Measurements from ENCODE around the gene COX6A2. TPM values are rescaled to one million over a fixed set of nuclear protein-coding genes. Genes with fewer than 3 reads are reported as not detected.

The COX6A2 gene
- total RNA-seq, 2 experiments from 2014 or later = not detected

- Histone ChIP-seq H4K20me1 (ENCODE audit: insufficient read depth, low read length) (no peaks in the 10 kb centered on the region), H3K4me1 (ENCODE audit: insufficient read depth, low read length, poor library complexity, severe bottlenecking) (no peaks in the 10 kb centered on the region), H3K9me3 (ENCODE audit: low read length) (no peaks in the 10 kb centered on the region), H2AFZ (ENCODE audit: low read length) (no peak overlapping the region), H3K4me3 (ENCODE audit: low read depth, low read length, poor library complexity, severe bottlenecking) (no peak overlapping the region), H3K4me2 (ENCODE audit: low read length) (no peak overlapping the region), H3K36me3 (ENCODE audit: insufficient read depth, low read length) (no peaks in the 10 kb centered on the region), H3K27ac (ENCODE audit: low read depth, low read length, poor library complexity, severe bottlenecking) (no peak overlapping the region), H3K9me2 (ENCODE audit: insufficient read depth, low read length) (no peaks in the 10 kb centered on the region), H3K79me2 (ENCODE audit: insufficient read depth, low read depth, low read length) (no peaks in the 10 kb centered on the region)
- no peak for DNase-seq (ENCODE audit: low spot score)
- POLR2A ChIA-PET = no interaction called here
- no TSS peak for BruUV-seq (replicated peaks)
- TF ChIP-seq, protein P1, sequence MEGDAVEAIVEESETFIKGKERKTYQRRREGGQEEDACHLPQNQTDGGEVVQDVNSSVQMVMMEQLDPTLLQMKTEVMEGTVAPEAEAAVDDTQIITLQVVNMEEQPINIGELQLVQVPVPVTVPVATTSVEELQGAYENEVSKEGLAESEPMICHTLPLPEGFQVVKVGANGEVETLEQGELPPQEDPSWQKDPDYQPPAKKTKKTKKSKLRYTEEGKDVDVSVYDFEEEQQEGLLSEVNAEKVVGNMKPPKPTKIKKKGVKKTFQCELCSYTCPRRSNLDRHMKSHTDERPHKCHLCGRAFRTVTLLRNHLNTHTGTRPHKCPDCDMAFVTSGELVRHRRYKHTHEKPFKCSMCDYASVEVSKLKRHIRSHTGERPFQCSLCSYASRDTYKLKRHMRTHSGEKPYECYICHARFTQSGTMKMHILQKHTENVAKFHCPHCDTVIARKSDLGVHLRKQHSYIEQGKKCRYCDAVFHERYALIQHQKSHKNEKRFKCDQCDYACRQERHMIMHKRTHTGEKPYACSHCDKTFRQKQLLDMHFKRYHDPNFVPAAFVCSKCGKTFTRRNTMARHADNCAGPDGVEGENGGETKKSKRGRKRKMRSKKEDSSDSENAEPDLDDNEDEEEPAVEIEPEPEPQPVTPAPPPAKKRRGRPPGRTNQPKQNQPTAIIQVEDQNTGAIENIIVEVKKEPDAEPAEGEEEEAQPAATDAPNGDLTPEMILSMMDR (conservative IDR thresholded peaks at IDR 0.05; ENCODE audit: low read length) = no peak
- no peak for TF ChIP-seq EZH2phosphoT487 (IDR thresholded peaks at IDR 0.05; ENCODE audit: borderline replicate concordance, low read depth, low read length)
- intact Hi-C loops (cut with micrococcal nuclease; ENCODE audit: unreplicated experiment) = no loop called here
- CTCF ChIA-PET (ENCODE audit: unreplicated experiment) = no interaction called here
These were observed 11.8 kb downstream of the COX6A2 start for GRCh38 chr16:31416371-31416770.

DNA sequence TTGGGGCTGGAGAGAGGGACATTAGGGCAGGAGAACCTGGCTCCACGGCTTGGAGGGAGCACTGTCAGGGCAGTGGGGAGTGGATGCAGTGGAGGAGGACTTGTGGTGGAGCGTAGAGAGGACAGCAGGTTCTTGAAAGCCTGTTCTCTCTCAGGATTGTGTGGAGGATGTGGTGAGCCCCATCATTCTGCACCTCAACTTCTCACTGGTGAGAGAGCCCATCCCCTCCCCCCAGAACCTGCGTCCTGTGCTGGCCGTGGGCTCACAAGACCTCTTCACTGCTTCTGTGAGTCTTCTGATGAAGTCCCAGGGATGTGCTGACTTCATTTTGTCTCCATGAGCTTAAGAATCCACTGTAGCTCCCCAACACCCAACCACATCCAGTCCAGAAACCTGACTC is 13.5 kb downstream of the COX6A2 start:
- no peaks in the 10 kb centered on the region for H3K79me2 ChIP-seq (ENCODE audit: insufficient read depth, low read depth, low read length)
- no peaks in the 10 kb centered on the region for H3K9me2 ChIP-seq (ENCODE audit: insufficient read depth, low read length)
- no peak for DNase-seq (ENCODE audit: low spot score)
- H3K4me2 ChIP-seq (ENCODE audit: low read length) = no peak overlapping the region
- H4K20me1 ChIP-seq (ENCODE audit: insufficient read depth, low read length) = no peaks in the 10 kb centered on the region
- POLR2A ChIA-PET = interaction anchor here (0.6 kb wide), 1 partner anchor 12 kb away, joined by 4 read pairs; no protein-coding TSS in a partner anchor
- no peak for TF ChIP-seq EZH2phosphoT487 (IDR thresholded peaks at IDR 0.05; ENCODE audit: borderline replicate concordance, low read depth, low read length)
- TF ChIP-seq, protein P1 (conservative IDR thresholded peaks at IDR 0.05; ENCODE audit: low read length) = no peak
- no peaks in the 10 kb centered on the region for H3K36me3 ChIP-seq (ENCODE audit: insufficient read depth, low read length)
- intact Hi-C loops (cut with micrococcal nuclease; ENCODE audit: unreplicated experiment) = no loop called here
- no peak overlapping the region for H2AFZ ChIP-seq (ENCODE audit: low read length)
- H3K4me3 ChIP-seq (ENCODE audit: low read depth, low read length, poor library complexity, severe bottlenecking) = no peak overlapping the region
- no peak overlapping the region for H3K27ac ChIP-seq (ENCODE audit: low read depth, low read length, poor library complexity, severe bottlenecking)
- no TSS peak for BruUV-seq (replicated peaks)
- H3K4me1 ChIP-seq (ENCODE audit: insufficient read depth, low read length, poor library complexity, severe bottlenecking) = no peaks in the 10 kb centered on the region
- CTCF ChIA-PET (ENCODE audit: unreplicated experiment) = no interaction called here
- H3K9me3 ChIP-seq (ENCODE audit: low read length) = no peaks in the 10 kb centered on the region

DNA sequence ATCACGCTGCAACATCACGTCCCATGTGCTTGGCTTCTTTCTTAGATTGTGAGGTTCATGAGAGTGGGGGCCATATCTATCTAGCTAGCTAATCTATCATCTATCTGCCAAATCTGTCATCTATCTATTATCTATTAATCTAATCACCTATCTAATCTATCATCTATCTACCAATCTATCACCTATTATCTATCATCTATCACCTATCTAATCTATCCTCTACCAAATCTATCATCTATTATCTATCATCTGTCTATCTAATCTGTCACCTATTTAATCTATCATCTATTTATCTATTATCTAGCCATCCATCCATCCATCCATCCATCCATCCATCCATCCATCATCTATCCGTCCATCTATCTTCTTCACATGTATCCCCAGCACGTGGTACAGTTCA is 14.2 kb downstream of the COX6A2 start:
- no peak for TF ChIP-seq EZH2phosphoT487 (IDR thresholded peaks at IDR 0.05; ENCODE audit: borderline replicate concordance, low read depth, low read length)
- TF ChIP-seq, protein P1 (conservative IDR thresholded peaks at IDR 0.05; ENCODE audit: low read length) = no peak
- POLR2A ChIA-PET = no interaction called here
- Histone ChIP-seq H3K36me3 (ENCODE audit: insufficient read depth, low read length) (no peaks in the 10 kb centered on the region), H3K79me2 (ENCODE audit: insufficient read depth, low read depth, low read length) (no peaks in the 10 kb centered on the region), H2AFZ (ENCODE audit: low read length) (no peak overlapping the region), H3K27ac (ENCODE audit: low read depth, low read length, poor library complexity, severe bottlenecking) (no peak overlapping the region), H3K4me1 (ENCODE audit: insufficient read depth, low read length, poor library complexity, severe bottlenecking) (no peaks in the 10 kb centered on the region), H3K4me3 (ENCODE audit: low read depth, low read length, poor library complexity, severe bottlenecking) (no peak overlapping the region), H3K4me2 (ENCODE audit: low read length) (no peak overlapping the region), H3K9me3 (ENCODE audit: low read length) (no peaks in the 10 kb centered on the region), H4K20me1 (ENCODE audit: insufficient read depth, low read length) (no peaks in the 10 kb centered on the region), H3K9me2 (ENCODE audit: insufficient read depth, low read length) (no peaks in the 10 kb centered on the region)
- CTCF ChIA-PET (ENCODE audit: unreplicated experiment) = no interaction called here
- intact Hi-C loops (cut with micrococcal nuclease; ENCODE audit: unreplicated experiment) = no loop called here
- BruUV-seq (replicated peaks) = no TSS peak
- DNase-seq (ENCODE audit: low spot score) = no peak
